Fibroblast of skin of right biceps (primary cell): ENCODE measurements around the gene TACO1.

Source experiments
- DNase-seq: peaks from one replicate; pipeline ENCODE4 v3.0.0-alpha.2; 2013

The TACO1 gene

GRCh38 chr17:63641692-63642448, 41.2 kb downstream of the TACO1 start:
- DNase-seq: no peak

- no peak for DNase-seq
These were observed 44.2 kb downstream of the TACO1 start for GRCh38 chr17:63644846-63645245.

GRCh38 chr17:63645775-63646487, 45.2 kb downstream of the TACO1 start:
- DNase-seq: peak; percentile 3

- no peak for DNase-seq
These were observed 45.8 kb downstream of the TACO1 start for GRCh38 chr17:63646488-63646806.

GRCh38 chr17:63647065-63647725, 46.5 kb downstream of the TACO1 start:
- peak; percentile 65 for DNase-seq

- no peak for DNase-seq
These were observed 47.2 kb downstream of the TACO1 start for GRCh38 chr17:63647936-63648335.

- DNase-seq: no peak
These were observed 49.1 kb downstream of the TACO1 start for GRCh38 chr17:63649813-63650212.

- DNase-seq: no peak
These were observed 51.4 kb downstream of the TACO1 start for GRCh38 chr17:63652106-63652505.

- DNase-seq: no peak
These were observed 52.4 kb downstream of the TACO1 start for GRCh38 chr17:63653050-63653449.

- no peak for DNase-seq
These were observed 57.1 kb downstream of the TACO1 start for GRCh38 chr17:63657786-63658185.
